H9 (cell line): Measurements from ENCODE around the gene AGBL4. TPM values are rescaled to one million over a fixed set of nuclear protein-coding genes. Genes with fewer than 3 reads are reported as not detected.

Experiments used
- DNase-seq: peaks from one replicate; pipeline ENCODE4 v3.0.0-alpha.2; 2017
- H2AFZ ChIP-seq: one replicate; pipeline ENCODE4 v1.6.1; 2013; ENCODE audit warnings: mild to moderate bottlenecking, low read length, control low read depth, moderate library complexity
- H2AK5ac ChIP-seq: 2 replicates; pipeline ENCODE4 v1.6.1; 2013; ENCODE audit warnings: low read length, control low read depth, mixed read lengths; ENCODE audit not compliant: insufficient read length
- H2BK120ac ChIP-seq: one replicate; pipeline ENCODE4 v1.6.1; 2013; ENCODE audit warnings: low read depth, mild to moderate bottlenecking, low read length, control low read depth, inconsistent platforms; ENCODE audit not compliant: poor library complexity, severe bottlenecking
- H2BK12ac ChIP-seq: 2 replicates; pipeline ENCODE4 v1.6.1; 2013; ENCODE audit warnings: low read length, control low read depth, mixed read lengths, low read depth; ENCODE audit not compliant: insufficient read length
- H2BK15ac ChIP-seq: 2 replicates; pipeline ENCODE4 v1.6.1; 2013; ENCODE audit warnings: low read depth, low read length, control low read depth
- H2BK20ac ChIP-seq: one replicate; pipeline ENCODE4 v1.6.1; 2013; ENCODE audit warnings: low read depth, mild to moderate bottlenecking, low read length, control low read depth, inconsistent platforms; ENCODE audit not compliant: poor library complexity, severe bottlenecking
- H2BK5ac ChIP-seq: 2 replicates; pipeline ENCODE4 v1.6.1; 2013; ENCODE audit warnings: low read length, control low read depth, mixed read lengths; ENCODE audit not compliant: insufficient read length
- H3K14ac ChIP-seq: 2 replicates; pipeline ENCODE4 v1.6.1; 2013; ENCODE audit warnings: low read length, control low read depth; ENCODE audit not compliant: insufficient read depth
- H3K18ac ChIP-seq: 2 replicates; pipeline ENCODE4 v1.6.1; 2013; ENCODE audit warnings: low read depth, mild to moderate bottlenecking, mixed read lengths, low read length, control low read depth; ENCODE audit not compliant: insufficient read length
- H3K23ac ChIP-seq: 2 replicates; pipeline ENCODE4 v1.6.1; 2013; ENCODE audit warnings: low read length, control low read depth, mixed read lengths, low read depth; ENCODE audit not compliant: insufficient read length
- H3K23me2 ChIP-seq: 2 replicates; pipeline ENCODE4 v1.6.1; 2013; ENCODE audit warnings: low read depth, mild to moderate bottlenecking, mixed read lengths, low read length, control low read depth; ENCODE audit not compliant: insufficient read length, poor library complexity, severe bottlenecking
- H3K27ac ChIP-seq: 2 replicates; pipeline ENCODE4 v1.5.1; 2013; ENCODE audit warnings: low read length, control low read depth, mixed read lengths, low read depth; ENCODE audit not compliant: insufficient read length
- H3K27me3 ChIP-seq: 2 replicates; pipeline ENCODE4 v1.6.1; 2013; ENCODE audit warnings: low read length, control low read depth, inconsistent platforms; ENCODE audit not compliant: insufficient read depth
- H3K4ac ChIP-seq: 2 replicates; pipeline ENCODE4 v1.6.1; 2013; ENCODE audit warnings: low read depth, mild to moderate bottlenecking, control low read depth, inconsistent platforms, low read length, moderate library complexity
- H3K4me1 ChIP-seq: 2 replicates; pipeline ENCODE4 v1.6.1; 2013; ENCODE audit warnings: low read length, control low read depth, inconsistent platforms; ENCODE audit not compliant: insufficient read depth
- H3K4me2 ChIP-seq: 2 replicates; pipeline ENCODE4 v1.6.1; 2013; ENCODE audit warnings: low read length, control low read depth, mixed read lengths; ENCODE audit not compliant: insufficient read length, insufficient read depth
- H3K56ac ChIP-seq: 2 replicates; pipeline ENCODE4 v1.6.1; 2013; ENCODE audit warnings: low read depth, mild to moderate bottlenecking, mixed read lengths, low read length, control low read depth; ENCODE audit not compliant: insufficient read length
- H3K79me1 ChIP-seq: 2 replicates; pipeline ENCODE4 v1.6.1; 2013; ENCODE audit warnings: low read depth, mild to moderate bottlenecking, moderate library complexity, low read length, control low read depth, inconsistent platforms; ENCODE audit not compliant: insufficient read depth, poor library complexity, severe bottlenecking
- H3K79me2 ChIP-seq: 2 replicates; pipeline ENCODE4 v1.6.1; 2013; ENCODE audit warnings: low read length, control low read depth, inconsistent platforms; ENCODE audit not compliant: insufficient read depth
- H3K9ac ChIP-seq: 2 replicates; pipeline ENCODE4 v1.6.1; 2013; ENCODE audit warnings: low read length, control low read depth, mixed read lengths; ENCODE audit not compliant: insufficient read length; ENCODE audit errors: extremely low read depth
- H3K9me3 ChIP-seq: one replicate; pipeline ENCODE4 v1.6.1; 2013; ENCODE audit warnings: low read depth, low read length, inconsistent platforms; ENCODE audit not compliant: control insufficient read depth
- H3T11ph ChIP-seq: one replicate; pipeline ENCODE4 v1.6.1; 2013; ENCODE audit warnings: mild to moderate bottlenecking, low read length, control low read depth, inconsistent platforms
- H4K20me1 ChIP-seq: one replicate; pipeline ENCODE4 v1.6.1; 2013; ENCODE audit not compliant: control insufficient read depth, insufficient read length, insufficient read depth
- H4K5ac ChIP-seq: 2 replicates; pipeline ENCODE4 v1.6.1; 2013; ENCODE audit warnings: low read depth, mild to moderate bottlenecking, mixed read lengths, low read length, control low read depth; ENCODE audit not compliant: insufficient read length
- H4K8ac ChIP-seq: replicated peaks from 2 replicates; pipeline ENCODE4 v1.6.1; 2013; ENCODE audit warnings: low read length, control low read depth, mixed read lengths, low read depth; ENCODE audit not compliant: insufficient read length
- H4K91ac ChIP-seq: 2 replicates; pipeline ENCODE4 v1.6.1; 2013; ENCODE audit warnings: low read depth, mild to moderate bottlenecking, moderate library complexity, mixed read lengths, low read length, control low read depth; ENCODE audit not compliant: insufficient read length
- H3K27ac Mint-ChIP-seq, 3 experiments: 2 replicates in 2 of 3; 3 replicates in 1 of 3; pipeline ENCODE4 v1.8.0; 2020 to 2021; ENCODE audit warnings: mixed read lengths in 3 of 3, mild to moderate bottlenecking in 1 of 3, moderate library complexity in 1 of 3
- H3K27me3 Mint-ChIP-seq: 2 replicates; pipeline ENCODE4 v1.8.0; 2021; ENCODE audit warnings: low read depth, mild to moderate bottlenecking, moderate library complexity, mixed read lengths
- H3K36me3 Mint-ChIP-seq, 3 experiments: 2 replicates in 2 of 3; 3 replicates in 1 of 3; pipeline ENCODE4 v1.8.0; 2020 to 2021; ENCODE audit warnings: low read depth in 3 of 3, mixed read lengths in 3 of 3; ENCODE audit not compliant: insufficient read depth in 1 of 3
- H3K4me1 Mint-ChIP-seq, 2 experiments: 2 replicates each; pipeline ENCODE4 v1.8.0; 2020; ENCODE audit warnings: mixed read lengths in 2 of 2
- H3K4me3 Mint-ChIP-seq, 2 experiments: 2 replicates in 1 of 2; 3 replicates in 1 of 2; pipeline ENCODE4 v1.8.0; 2020 to 2021; ENCODE audit warnings: mild to moderate bottlenecking in 2 of 2, mixed read lengths in 2 of 2, moderate library complexity in 1 of 2
- H3K9me3 Mint-ChIP-seq, 2 experiments: 2 replicates in 1 of 2; 3 replicates in 1 of 2; pipeline ENCODE4 v1.8.0; 2020; ENCODE audit warnings: mild to moderate bottlenecking in 2 of 2, mixed read lengths in 2 of 2, moderate library complexity in 1 of 2
- WGBS: extraction: QIAGEN DNeasy Blood & Tissue Kit; methylation state at CpG from one replicate; pipeline ENCODE4 v1.1.7; 2013; ENCODE audit warnings: missing lambda C conversion rate, low lambda C conversion rate, mixed read lengths; ENCODE audit not compliant: insufficient read length; ENCODE audit errors: extremely low coverage; 5-methylcytosine and 5-hydroxymethylcytosine counted together
- total RNA-seq: library from RNA; stranded (reverse); gene quantifications from 2 replicates; pipeline ENCODE4 v1.2.1, GENCODE V29; 2021
- TF ChIP-seq, protein P1 (sequence below): fragments of 200-600 bp; sonication (generic); conservative IDR thresholded peaks from 3 replicates; pipeline ENCODE4 v1.8.0; 2021; ENCODE audit warnings: antibody characterized with exemption, mild to moderate bottlenecking

AGBL4 gene
- total RNA-seq, 1 experiment from 2014 or later, result not detected

DNA sequence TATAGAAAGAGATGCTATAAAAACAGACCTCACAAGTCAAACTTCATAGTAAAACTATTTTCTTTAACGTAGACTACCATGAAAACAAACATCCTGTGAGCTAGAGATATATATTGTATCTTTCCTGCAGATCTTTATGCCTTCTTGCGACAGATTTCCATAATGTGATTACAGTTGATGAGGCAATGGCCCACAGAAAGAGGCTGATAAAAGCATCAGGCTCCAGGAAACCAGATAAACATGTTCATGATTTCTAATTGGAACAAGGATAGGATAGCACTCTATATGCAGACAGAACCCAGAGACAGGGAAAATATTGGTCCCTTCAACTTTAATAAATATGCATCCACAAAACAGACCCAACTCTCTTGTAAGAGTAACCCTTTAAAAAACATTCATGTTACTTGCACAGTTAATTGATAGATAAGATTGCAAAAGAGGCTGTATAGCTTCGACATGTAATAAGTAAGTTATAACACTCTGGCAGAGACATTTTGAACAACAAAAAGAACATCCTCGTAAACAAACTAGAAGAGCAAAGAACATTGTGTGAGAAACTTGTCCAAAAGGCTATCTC lies 329.4 kb downstream of the AGBL4 start:
- Histone ChIP-seq H3K9ac (no peak overlapping the region), H3T11ph (no peak overlapping the region), H3K9me3 (peaks cover 73% of the 10 kb centered on the region), H2BK20ac (no peak overlapping the region), H3K4me1 (no peaks in the 10 kb centered on the region), H3K14ac (no peak overlapping the region), H3K4ac (no peak overlapping the region), H2BK5ac (no peak overlapping the region), H2BK120ac (no peak overlapping the region), H4K5ac (no peak overlapping the region), H3K27ac (no peak overlapping the region), H3K79me2 (no peaks in the 10 kb centered on the region), H4K8ac (no peak overlapping the region), H3K4me2 (no peak overlapping the region), H3K56ac (no peak overlapping the region), H2AK5ac (no peak overlapping the region), H4K91ac (no peak overlapping the region), H3K79me1 (no peaks in the 10 kb centered on the region), H3K18ac (no peak overlapping the region), H3K23me2 (no peaks in the 10 kb centered on the region), H2BK15ac (no peak overlapping the region), H4K20me1 (no peaks in the 10 kb centered on the region), H3K23ac (no peak overlapping the region), H3K27me3 (no peaks in the 10 kb centered on the region), H2AFZ (no peak overlapping the region), H2BK12ac (no peak overlapping the region)
- H3K27me3 Mint-ChIP-seq, result peaks cover 2% of the 10 kb centered on the region; the same call in 1 of the 2 replicates
- H3K27ac Mint-ChIP-seq, result no peak overlapping the region
- no CpG with 5 or more reads among the region's 4 CpGs for WGBS
- no peaks in the 10 kb centered on the region for H3K4me1 Mint-ChIP-seq
- H3K36me3 Mint-ChIP-seq, result peaks cover 0 to 14% (median 5%) of the 10 kb centered on the region in 3 experiments; a peak in 5 of 7 replicates
- H3K4me3 Mint-ChIP-seq, result no peak overlapping the region
- peaks cover 75 to 86% of the 10 kb centered on the region in 2 experiments for H3K9me3 Mint-ChIP-seq
- TF ChIP-seq, protein P1, sequence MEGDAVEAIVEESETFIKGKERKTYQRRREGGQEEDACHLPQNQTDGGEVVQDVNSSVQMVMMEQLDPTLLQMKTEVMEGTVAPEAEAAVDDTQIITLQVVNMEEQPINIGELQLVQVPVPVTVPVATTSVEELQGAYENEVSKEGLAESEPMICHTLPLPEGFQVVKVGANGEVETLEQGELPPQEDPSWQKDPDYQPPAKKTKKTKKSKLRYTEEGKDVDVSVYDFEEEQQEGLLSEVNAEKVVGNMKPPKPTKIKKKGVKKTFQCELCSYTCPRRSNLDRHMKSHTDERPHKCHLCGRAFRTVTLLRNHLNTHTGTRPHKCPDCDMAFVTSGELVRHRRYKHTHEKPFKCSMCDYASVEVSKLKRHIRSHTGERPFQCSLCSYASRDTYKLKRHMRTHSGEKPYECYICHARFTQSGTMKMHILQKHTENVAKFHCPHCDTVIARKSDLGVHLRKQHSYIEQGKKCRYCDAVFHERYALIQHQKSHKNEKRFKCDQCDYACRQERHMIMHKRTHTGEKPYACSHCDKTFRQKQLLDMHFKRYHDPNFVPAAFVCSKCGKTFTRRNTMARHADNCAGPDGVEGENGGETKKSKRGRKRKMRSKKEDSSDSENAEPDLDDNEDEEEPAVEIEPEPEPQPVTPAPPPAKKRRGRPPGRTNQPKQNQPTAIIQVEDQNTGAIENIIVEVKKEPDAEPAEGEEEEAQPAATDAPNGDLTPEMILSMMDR, result no peak
- no peak for DNase-seq
